ENCODE measurements around the gene ORC5.

The ORC5 gene

DNA sequence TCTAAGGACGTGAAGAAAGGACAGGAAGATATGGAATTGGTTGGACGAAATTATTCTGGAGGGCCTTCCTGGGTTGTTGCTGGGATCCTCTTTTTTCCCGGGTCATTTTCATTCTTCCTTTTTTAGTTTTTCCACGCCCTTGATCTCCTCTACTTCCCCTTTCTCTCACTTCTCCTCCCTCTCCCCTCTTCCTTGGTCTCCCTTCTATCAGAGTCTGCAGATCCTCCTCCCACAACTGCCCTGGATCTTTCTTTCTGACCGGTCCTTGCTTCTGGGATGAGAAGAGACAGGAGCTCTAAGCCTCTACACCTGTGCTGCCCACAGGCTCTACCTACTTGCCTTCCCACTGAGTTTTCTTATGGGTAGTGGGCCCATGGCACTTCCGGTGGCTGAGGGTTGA lies 114.7 kb downstream of the ORC5 start:
- H3K4me2 ChIP-seq (ENCODE audit: low read length): no peak overlapping the region
- H3K27ac ChIP-seq (ENCODE audit: low read depth, low read length, poor library complexity, severe bottlenecking): no peak overlapping the region
- H3F3A ChIP-seq (ENCODE audit: insufficient read depth, low read length): no peaks in the 10 kb centered on the region
- no peaks in the 10 kb centered on the region for H4K20me1 ChIP-seq (ENCODE audit: insufficient read depth, low read length)
- H2AFZ ChIP-seq (ENCODE audit: low read length): no peak overlapping the region
- no peaks in the 10 kb centered on the region for H3K9me3 ChIP-seq (ENCODE audit: low read length)
- H3K27me3 ChIP-seq (ENCODE audit: insufficient read depth, low read length): no peaks in the 10 kb centered on the region
- no peaks in the 10 kb centered on the region for H3K9me2 ChIP-seq (ENCODE audit: low read depth, low read length)
- H3K4me3 ChIP-seq (ENCODE audit: low read depth, low read length, poor library complexity, severe bottlenecking): no peak overlapping the region
- H3K4me1 ChIP-seq (ENCODE audit: insufficient read depth, low read length, severe bottlenecking): no peaks in the 10 kb centered on the region
- H3K79me2 ChIP-seq (ENCODE audit: insufficient read depth, low read length): no peaks in the 10 kb centered on the region
- no peaks in the 10 kb centered on the region for H3K36me3 ChIP-seq (ENCODE audit: insufficient read depth, low read length)
- no peak overlapping the region for H3K9ac ChIP-seq (ENCODE audit: low read length)
- no peak for TF ChIP-seq EZH2 (IDR thresholded peaks at IDR 0.05; ENCODE audit: borderline replicate concordance, low read length)
- TF ChIP-seq, protein P1, sequence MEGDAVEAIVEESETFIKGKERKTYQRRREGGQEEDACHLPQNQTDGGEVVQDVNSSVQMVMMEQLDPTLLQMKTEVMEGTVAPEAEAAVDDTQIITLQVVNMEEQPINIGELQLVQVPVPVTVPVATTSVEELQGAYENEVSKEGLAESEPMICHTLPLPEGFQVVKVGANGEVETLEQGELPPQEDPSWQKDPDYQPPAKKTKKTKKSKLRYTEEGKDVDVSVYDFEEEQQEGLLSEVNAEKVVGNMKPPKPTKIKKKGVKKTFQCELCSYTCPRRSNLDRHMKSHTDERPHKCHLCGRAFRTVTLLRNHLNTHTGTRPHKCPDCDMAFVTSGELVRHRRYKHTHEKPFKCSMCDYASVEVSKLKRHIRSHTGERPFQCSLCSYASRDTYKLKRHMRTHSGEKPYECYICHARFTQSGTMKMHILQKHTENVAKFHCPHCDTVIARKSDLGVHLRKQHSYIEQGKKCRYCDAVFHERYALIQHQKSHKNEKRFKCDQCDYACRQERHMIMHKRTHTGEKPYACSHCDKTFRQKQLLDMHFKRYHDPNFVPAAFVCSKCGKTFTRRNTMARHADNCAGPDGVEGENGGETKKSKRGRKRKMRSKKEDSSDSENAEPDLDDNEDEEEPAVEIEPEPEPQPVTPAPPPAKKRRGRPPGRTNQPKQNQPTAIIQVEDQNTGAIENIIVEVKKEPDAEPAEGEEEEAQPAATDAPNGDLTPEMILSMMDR (IDR thresholded peaks at IDR 0.05; ENCODE audit: low read length): no peak

DNA sequence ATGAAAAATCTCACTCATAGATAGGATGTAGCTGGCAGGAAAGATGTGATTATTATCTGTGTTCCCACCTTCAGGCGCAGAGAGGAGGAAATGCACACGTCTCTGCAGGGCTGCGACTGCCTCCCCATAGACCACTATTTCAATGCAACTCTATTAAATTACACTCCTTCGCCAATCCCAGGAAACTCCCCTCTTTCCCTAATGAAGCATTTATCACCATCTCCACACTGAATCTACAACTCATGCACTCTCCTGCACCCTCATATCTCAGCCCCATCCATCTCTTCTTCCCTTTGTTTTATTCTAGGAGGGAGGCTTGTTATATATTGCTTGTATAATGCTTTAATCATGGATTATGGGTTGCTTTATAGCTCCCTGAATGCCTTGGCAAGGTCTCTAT lies 116.6 kb downstream of the ORC5 start:
- Histone ChIP-seq H3K9me3 (ENCODE audit: low read length) (no peaks in the 10 kb centered on the region), H3K9ac (ENCODE audit: low read length) (no peak overlapping the region), H3K4me1 (ENCODE audit: insufficient read depth, low read length, severe bottlenecking) (no peaks in the 10 kb centered on the region), H3K36me3 (ENCODE audit: insufficient read depth, low read length) (no peaks in the 10 kb centered on the region), H3K4me2 (ENCODE audit: low read length) (no peak overlapping the region), H3F3A (ENCODE audit: insufficient read depth, low read length) (0 out of 2 replicates have a peak, but pooled peaks cover 3% of the 10 kb centered on the region), H4K20me1 (ENCODE audit: insufficient read depth, low read length) (no peaks in the 10 kb centered on the region), H3K79me2 (ENCODE audit: insufficient read depth, low read length) (no peaks in the 10 kb centered on the region), H3K9me2 (ENCODE audit: low read depth, low read length) (no peaks in the 10 kb centered on the region), H3K4me3 (ENCODE audit: low read depth, low read length, poor library complexity, severe bottlenecking) (no peak overlapping the region), H2AFZ (ENCODE audit: low read length) (no peak overlapping the region), H3K27ac (ENCODE audit: low read depth, low read length, poor library complexity, severe bottlenecking) (no peak overlapping the region), H3K27me3 (ENCODE audit: insufficient read depth, low read length) (no peaks in the 10 kb centered on the region)
- TF ChIP-seq EZH2 (IDR thresholded peaks at IDR 0.05; ENCODE audit: borderline replicate concordance, low read length): no peak
- TF ChIP-seq, protein P1 (IDR thresholded peaks at IDR 0.05; ENCODE audit: low read length): no peak

DNA sequence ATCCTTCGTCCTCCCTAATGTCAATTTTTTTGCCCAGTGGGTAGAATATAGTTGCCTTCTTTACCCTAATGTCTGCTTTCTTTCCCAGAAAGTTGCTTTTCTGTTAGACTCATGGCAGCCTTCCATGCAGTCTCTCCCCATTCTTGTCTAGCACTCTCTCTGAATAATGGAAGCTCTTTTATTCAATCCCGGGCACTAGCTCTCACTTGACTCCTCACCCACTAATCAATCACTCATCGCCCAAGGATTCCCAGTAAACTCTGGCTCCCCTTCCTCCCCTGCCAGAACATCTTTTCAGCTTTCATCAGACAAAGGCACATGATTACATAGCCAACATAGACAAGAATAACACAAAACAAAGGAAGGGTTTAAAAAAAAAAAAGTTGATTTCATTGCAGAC lies 118.2 kb downstream of the ORC5 start:
- Histone ChIP-seq H3K9me2 (ENCODE audit: low read depth, low read length) (no peaks in the 10 kb centered on the region), H3K36me3 (ENCODE audit: insufficient read depth, low read length) (no peaks in the 10 kb centered on the region), H3K4me3 (ENCODE audit: low read depth, low read length, poor library complexity, severe bottlenecking) (no peak overlapping the region), H3K9me3 (ENCODE audit: low read length) (no peaks in the 10 kb centered on the region), H3K9ac (ENCODE audit: low read length) (no peak overlapping the region), H3F3A (ENCODE audit: insufficient read depth, low read length) (0 out of 2 replicates have a peak, but pooled peaks cover 3% of the 10 kb centered on the region), H3K4me2 (ENCODE audit: low read length) (no peak overlapping the region), H3K27ac (ENCODE audit: low read depth, low read length, poor library complexity, severe bottlenecking) (no peak overlapping the region), H2AFZ (ENCODE audit: low read length) (no peak overlapping the region), H3K79me2 (ENCODE audit: insufficient read depth, low read length) (no peaks in the 10 kb centered on the region), H3K27me3 (ENCODE audit: insufficient read depth, low read length) (no peaks in the 10 kb centered on the region), H3K4me1 (ENCODE audit: insufficient read depth, low read length, severe bottlenecking) (no peaks in the 10 kb centered on the region), H4K20me1 (ENCODE audit: insufficient read depth, low read length) (no peaks in the 10 kb centered on the region)
- TF ChIP-seq, protein P1 (IDR thresholded peaks at IDR 0.05; ENCODE audit: low read length): no peak
- TF ChIP-seq EZH2 (IDR thresholded peaks at IDR 0.05; ENCODE audit: borderline replicate concordance, low read length): no peak

Measured in OCI-LY1 (cell line).